ENCODE measurements around the gene BLMH. TPM values are rescaled to one million over a fixed set of nuclear protein-coding genes. Genes with fewer than 3 reads are reported as not detected.

The BLMH gene
- polyA plus RNA-seq, 1 of the 3 experiments (the other 2 are of a cell fraction), result 19.4 TPM

DNA sequence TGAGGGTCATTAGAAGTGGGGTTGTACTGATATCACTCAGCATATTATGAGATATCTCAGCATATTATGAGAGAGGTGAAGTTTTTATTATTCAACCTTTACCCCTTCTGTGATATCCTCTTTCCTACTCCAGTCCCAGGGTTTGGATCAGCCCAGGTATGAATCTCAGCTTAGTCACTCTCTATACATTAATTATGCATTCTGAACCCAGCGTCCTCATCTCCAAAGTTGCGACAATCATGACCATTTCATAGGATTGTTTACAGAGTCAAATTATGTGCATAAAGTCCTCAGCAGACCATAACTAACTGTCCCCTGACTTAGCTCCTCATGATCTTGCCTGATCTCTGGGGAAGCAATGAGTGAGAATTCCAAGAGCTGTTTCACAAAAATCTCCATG, 20.5 kb upstream of the BLMH start:
- Histone ChIP-seq H3K4me1 (ENCODE audit: control insufficient read depth in 1 of 2, insufficient read depth in 2 of 2, low read depth in 1 of 2, low read length in 1 of 2) (no peaks in the 10 kb centered on the region), H4K20me1 (ENCODE audit: insufficient read depth) (no peaks in the 10 kb centered on the region), H2AFZ (ENCODE audit: low read depth) (no peak overlapping the region), H3F3A (replicated peaks; ENCODE audit: insufficient read depth) (no peaks in the 10 kb centered on the region), H3K79me2 (ENCODE audit: insufficient read depth) (no peaks in the 10 kb centered on the region), H3K27ac (ENCODE audit: low read depth in 2 of 2, low read length in 1 of 2) (no peak overlapping the region), H3K4me3 (ENCODE audit: low read depth in 2 of 2, low read length in 1 of 2) (no peak overlapping the region), H3K27me3 (ENCODE audit: insufficient read depth) (no peaks in the 10 kb centered on the region), H3K4me2 (no peak overlapping the region), H3K36me3 (replicated peaks in 1 of 2; ENCODE audit: control insufficient read depth in 1 of 2, insufficient read depth in 2 of 2, low read length in 1 of 2) (no peaks in the 10 kb centered on the region), H3K9me3 (no peaks in the 10 kb centered on the region), H3K9ac (no peak overlapping the region), H3K9me2 (no peaks in the 10 kb centered on the region)
- DNase-seq, result no peak
- ChIA-PET POLR2A (interaction anchor here (0.6 kb wide), 1 partner anchor 1425 kb away, joined by 3 read pairs; no protein-coding TSS in a partner anchor), CTCF (interaction anchor here (1.1 kb wide), 1 partner anchor 16 kb away, joined by 3 read pairs; no protein-coding TSS in a partner anchor)
- 54% methylated on average over 2 of the region's 2 CpGs for WGBS (ENCODE audit: low lambda C conversion rate)
- TF ChIP-seq NRF1 (IDR thresholded peaks at IDR 0.05; ENCODE audit: low read depth, low read length) (no peak), MXI1 (IDR thresholded peaks at IDR 0.05; ENCODE audit: low read depth, low read length) (no peak), USF1 (IDR thresholded peaks at IDR 0.05; ENCODE audit: borderline replicate concordance, low read depth) (no peak), RXRA (IDR thresholded peaks at IDR 0.05; ENCODE audit: borderline replicate concordance, low read depth) (no peak), GABPA (IDR thresholded peaks at IDR 0.05; ENCODE audit: low read depth) (no peak), USF2 (IDR thresholded peaks at IDR 0.05; ENCODE audit: borderline replicate concordance, low read depth, low read length) (no peak), YY1 (IDR thresholded peaks at IDR 0.05; ENCODE audit: low read depth) (no peak), ELF1 (IDR thresholded peaks at IDR 0.05) (no peak), GATA2 (CRISPR knock-in tag; IDR thresholded peaks at IDR 0.05) (no peak), CHD2 (IDR thresholded peaks at IDR 0.05; ENCODE audit: low read length, partially characterized antibody) (no peak)
- TF ChIP-seq, protein P1, sequence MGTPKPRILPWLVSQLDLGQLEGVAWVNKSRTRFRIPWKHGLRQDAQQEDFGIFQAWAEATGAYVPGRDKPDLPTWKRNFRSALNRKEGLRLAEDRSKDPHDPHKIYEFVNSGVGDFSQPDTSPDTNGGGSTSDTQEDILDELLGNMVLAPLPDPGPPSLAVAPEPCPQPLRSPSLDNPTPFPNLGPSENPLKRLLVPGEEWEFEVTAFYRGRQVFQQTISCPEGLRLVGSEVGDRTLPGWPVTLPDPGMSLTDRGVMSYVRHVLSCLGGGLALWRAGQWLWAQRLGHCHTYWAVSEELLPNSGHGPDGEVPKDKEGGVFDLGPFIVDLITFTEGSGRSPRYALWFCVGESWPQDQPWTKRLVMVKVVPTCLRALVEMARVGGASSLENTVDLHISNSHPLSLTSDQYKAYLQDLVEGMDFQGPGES (IDR thresholded peaks at IDR 0.05; ENCODE audit: low read depth, low read length), result no peak
- TF ChIP-seq, protein P2, sequence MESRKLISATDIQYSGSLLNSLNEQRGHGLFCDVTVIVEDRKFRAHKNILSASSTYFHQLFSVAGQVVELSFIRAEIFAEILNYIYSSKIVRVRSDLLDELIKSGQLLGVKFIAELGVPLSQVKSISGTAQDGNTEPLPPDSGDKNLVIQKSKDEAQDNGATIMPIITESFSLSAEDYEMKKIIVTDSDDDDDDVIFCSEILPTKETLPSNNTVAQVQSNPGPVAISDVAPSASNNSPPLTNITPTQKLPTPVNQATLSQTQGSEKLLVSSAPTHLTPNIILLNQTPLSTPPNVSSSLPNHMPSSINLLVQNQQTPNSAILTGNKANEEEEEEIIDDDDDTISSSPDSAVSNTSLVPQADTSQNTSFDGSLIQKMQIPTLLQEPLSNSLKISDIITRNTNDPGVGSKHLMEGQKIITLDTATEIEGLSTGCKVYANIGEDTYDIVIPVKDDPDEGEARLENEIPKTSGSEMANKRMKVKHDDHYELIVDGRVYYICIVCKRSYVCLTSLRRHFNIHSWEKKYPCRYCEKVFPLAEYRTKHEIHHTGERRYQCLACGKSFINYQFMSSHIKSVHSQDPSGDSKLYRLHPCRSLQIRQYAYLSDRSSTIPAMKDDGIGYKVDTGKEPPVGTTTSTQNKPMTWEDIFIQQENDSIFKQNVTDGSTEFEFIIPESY (IDR thresholded peaks at IDR 0.05; ENCODE audit: borderline replicate concordance, low read depth), result no peak
- TF ChIP-seq, protein P3, sequence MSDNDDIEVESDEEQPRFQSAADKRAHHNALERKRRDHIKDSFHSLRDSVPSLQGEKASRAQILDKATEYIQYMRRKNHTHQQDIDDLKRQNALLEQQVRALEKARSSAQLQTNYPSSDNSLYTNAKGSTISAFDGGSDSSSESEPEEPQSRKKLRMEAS (IDR thresholded peaks at IDR 0.05; ENCODE audit: low read depth), result no peak
- TF ChIP-seq, protein P4, sequence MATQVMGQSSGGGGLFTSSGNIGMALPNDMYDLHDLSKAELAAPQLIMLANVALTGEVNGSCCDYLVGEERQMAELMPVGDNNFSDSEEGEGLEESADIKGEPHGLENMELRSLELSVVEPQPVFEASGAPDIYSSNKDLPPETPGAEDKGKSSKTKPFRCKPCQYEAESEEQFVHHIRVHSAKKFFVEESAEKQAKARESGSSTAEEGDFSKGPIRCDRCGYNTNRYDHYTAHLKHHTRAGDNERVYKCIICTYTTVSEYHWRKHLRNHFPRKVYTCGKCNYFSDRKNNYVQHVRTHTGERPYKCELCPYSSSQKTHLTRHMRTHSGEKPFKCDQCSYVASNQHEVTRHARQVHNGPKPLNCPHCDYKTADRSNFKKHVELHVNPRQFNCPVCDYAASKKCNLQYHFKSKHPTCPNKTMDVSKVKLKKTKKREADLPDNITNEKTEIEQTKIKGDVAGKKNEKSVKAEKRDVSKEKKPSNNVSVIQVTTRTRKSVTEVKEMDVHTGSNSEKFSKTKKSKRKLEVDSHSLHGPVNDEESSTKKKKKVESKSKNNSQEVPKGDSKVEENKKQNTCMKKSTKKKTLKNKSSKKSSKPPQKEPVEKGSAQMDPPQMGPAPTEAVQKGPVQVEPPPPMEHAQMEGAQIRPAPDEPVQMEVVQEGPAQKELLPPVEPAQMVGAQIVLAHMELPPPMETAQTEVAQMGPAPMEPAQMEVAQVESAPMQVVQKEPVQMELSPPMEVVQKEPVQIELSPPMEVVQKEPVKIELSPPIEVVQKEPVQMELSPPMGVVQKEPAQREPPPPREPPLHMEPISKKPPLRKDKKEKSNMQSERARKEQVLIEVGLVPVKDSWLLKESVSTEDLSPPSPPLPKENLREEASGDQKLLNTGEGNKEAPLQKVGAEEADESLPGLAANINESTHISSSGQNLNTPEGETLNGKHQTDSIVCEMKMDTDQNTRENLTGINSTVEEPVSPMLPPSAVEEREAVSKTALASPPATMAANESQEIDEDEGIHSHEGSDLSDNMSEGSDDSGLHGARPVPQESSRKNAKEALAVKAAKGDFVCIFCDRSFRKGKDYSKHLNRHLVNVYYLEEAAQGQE (IDR thresholded peaks at IDR 0.05; ENCODE audit: low read depth, low read length), result no peak
